HepG2 (cell line): ENCODE measurements around the gene MVK. TPM values are rescaled to one million over a fixed set of nuclear protein-coding genes. Genes with fewer than 3 reads are reported as not detected.

Experiments used
- CEBPG ChIP-seq: IDR thresholded peaks from 2 replicates; pipeline ENCODE4 v1.6.1; 2016
- EED ChIP-seq: sonication (generic); formaldehyde crosslinking; IDR thresholded peaks from 2 replicates; pipeline ENCODE4 v1.5.0; 2020; ENCODE audit warnings: mild to moderate bottlenecking, missing genetic modification reagents
- FOXA3 ChIP-seq: IDR thresholded peaks from 2 replicates; pipeline ENCODE4 v1.6.1; 2016; ENCODE audit warnings: missing genetic modification reagents, missing compliant biosample characterization
- HOXA5 ChIP-seq: sonication (generic); formaldehyde crosslinking; IDR thresholded peaks from 2 replicates; pipeline ENCODE4 v1.4.0; 2020; ENCODE audit warnings: missing genetic modification reagents
- HOXA7 ChIP-seq: sonication (generic); formaldehyde crosslinking; IDR thresholded peaks from 2 replicates; pipeline ENCODE4 v1.8.1; 2022; ENCODE audit warnings: mild to moderate bottlenecking, missing genetic modification reagents, moderate library complexity
- IRX3 ChIP-seq: sonication (generic); formaldehyde crosslinking; IDR thresholded peaks from 2 replicates; pipeline ENCODE4 v1.8.1; 2023; ENCODE audit warnings: mild to moderate bottlenecking, low read depth, missing genetic modification reagents, borderline replicate concordance
- KDM5B ChIP-seq: sonication (generic); formaldehyde crosslinking; IDR thresholded peaks from 2 replicates; pipeline ENCODE4 v1.4.0; 2020; ENCODE audit warnings: missing genetic modification reagents, mild to moderate bottlenecking, borderline replicate concordance
- MAFF ChIP-seq: IDR thresholded peaks from 2 replicates; pipeline ENCODE4 v1.6.1; 2011; ENCODE audit warnings: low read depth, low read length, improper control_type of control experiment
- MLLT10 ChIP-seq: sonication (generic); formaldehyde crosslinking; IDR thresholded peaks from 2 replicates; pipeline ENCODE4 v1.4.0; 2020; ENCODE audit warnings: missing genetic modification reagents
- MTA3 ChIP-seq: sonication (generic); formaldehyde crosslinking; IDR thresholded peaks from 2 replicates; pipeline ENCODE4 v1.4.0; 2020; ENCODE audit warnings: missing genetic modification reagents
- NFIB ChIP-seq: sonication (generic); formaldehyde crosslinking; IDR thresholded peaks from 2 replicates; pipeline ENCODE4 v1.9.0; 2021; ENCODE audit warnings: missing genetic modification reagents, mild to moderate bottlenecking, borderline replicate concordance
- NR2C2 ChIP-seq: sonication (generic); formaldehyde crosslinking; IDR thresholded peaks from 2 replicates; pipeline ENCODE4 v1.4.0; 2020; ENCODE audit warnings: missing genetic modification reagents, mild to moderate bottlenecking, moderate library complexity, borderline replicate concordance
- NR2F2 ChIP-seq: IDR thresholded peaks from 2 replicates; pipeline ENCODE4 v1.6.1; 2012; ENCODE audit warnings: low read depth, inconsistent platforms, borderline replicate concordance
- REXO4 ChIP-seq: sonication (generic); formaldehyde crosslinking; IDR thresholded peaks from 2 replicates; pipeline ENCODE4 v1.8.0; 2022; ENCODE audit warnings: missing genetic modification reagents, mild to moderate bottlenecking, borderline replicate concordance
- SALL2 ChIP-seq: sonication (generic); formaldehyde crosslinking; IDR thresholded peaks from 2 replicates; pipeline ENCODE4 v1.8.1; 2023; ENCODE audit warnings: mild to moderate bottlenecking, missing genetic modification reagents, inconsistent platforms
- SP140L ChIP-seq: sonication (generic); formaldehyde crosslinking; IDR thresholded peaks from 2 replicates; pipeline ENCODE4 v1.4.0; 2020; ENCODE audit warnings: missing genetic modification reagents, borderline replicate concordance
- SP5 ChIP-seq: IDR thresholded peaks from 2 replicates; pipeline ENCODE4 v1.6.1; 2016; ENCODE audit warnings: low read depth, borderline replicate concordance
- TBX3 ChIP-seq: fragments of 450-650 bp; IDR thresholded peaks from 2 replicates; pipeline ENCODE4 v1.6.1; 2017; ENCODE audit warnings: antibody characterized with exemption, mild to moderate bottlenecking, inconsistent platforms, borderline replicate concordance
- ZKSCAN5 ChIP-seq: sonication (generic); formaldehyde crosslinking; IDR thresholded peaks from 2 replicates; pipeline ENCODE4 v1.5.1; 2020; ENCODE audit warnings: mild to moderate bottlenecking, missing genetic modification reagents
- ZNF274 ChIP-seq: sonication (generic); formaldehyde crosslinking; IDR thresholded peaks from 2 replicates; pipeline ENCODE4 v1.5.1; 2020; ENCODE audit warnings: mild to moderate bottlenecking, missing genetic modification reagents
- ZNF317 ChIP-seq: sonication (generic); formaldehyde crosslinking; IDR thresholded peaks from 2 replicates; pipeline ENCODE4 v1.5.0; 2020; ENCODE audit warnings: mild to moderate bottlenecking, missing genetic modification reagents
- ZNF567 ChIP-seq: sonication (generic); formaldehyde crosslinking; IDR thresholded peaks from 2 replicates; pipeline ENCODE4 v1.8.1; 2023; ENCODE audit warnings: mild to moderate bottlenecking, missing genetic modification reagents, borderline replicate concordance
- ZNF572 ChIP-seq: sonication (generic); formaldehyde crosslinking; IDR thresholded peaks from 2 replicates; pipeline ENCODE4 v1.5.1; 2020; ENCODE audit warnings: mild to moderate bottlenecking, missing genetic modification reagents
- ZSCAN30 ChIP-seq: sonication (generic); formaldehyde crosslinking; IDR thresholded peaks from 2 replicates; pipeline ENCODE4 v1.5.0; 2020; ENCODE audit warnings: mild to moderate bottlenecking, missing genetic modification reagents
- polyA plus RNA-seq, 8 experiments: library from polyadenylated mRNA; depleted of rRNA in 3 of 8; stranded (reverse) in 7 of 8; unstranded in 1 of 8; fragments of >200 nt; fragmentation: Illumina TruSeq in 4 of 8; extraction: Trizol in 4 of 8; gene quantifications; 2 replicates each; pipeline versions ENCODE4 v1.2.1 to v1.2.3, GENCODE V29; 2011 to 2016; ENCODE audit warnings: low read depth in 4 of 8, missing spikeins in 1 of 8, mixed read lengths in 1 of 8; ENCODE audit not compliant: insufficient read depth in 1 of 8
- total RNA-seq, 5 experiments: library from RNA; depleted of rRNA; stranded (reverse); fragments of >200 nt; fragmentation: Illumina TruSeq; extraction: Trizol; gene quantifications; 2 replicates each; pipeline ENCODE4 v1.2.3, GENCODE V29; 2016; ENCODE audit warnings: low read depth in 1 of 5
- TF ChIP-seq, protein P1 (sequence below): sonication (generic); formaldehyde crosslinking; IDR thresholded peaks from 2 replicates; pipeline ENCODE4 v1.8.1; 2023; ENCODE audit warnings: mild to moderate bottlenecking, missing genetic modification reagents
- TF ChIP-seq, protein P2 (sequence below): sonication (generic); formaldehyde crosslinking; conservative IDR thresholded peaks from 2 replicates; pipeline ENCODE4 v1.8.0; 2022; ENCODE audit warnings: missing genetic modification reagents
- TF ChIP-seq, protein P3 (sequence below): sonication (generic); formaldehyde crosslinking; IDR thresholded peaks from 2 replicates; pipeline ENCODE4 v1.9.0; 2022; ENCODE audit warnings: low read depth, missing genetic modification reagents

Gene MVK
- total and polyA plus RNA-seq, 2 of the 13 experiments (the other 11 are each of a cell fraction or from before 2014, with no cell fraction given), result 11.6 to 66.9 TPM

DNA sequence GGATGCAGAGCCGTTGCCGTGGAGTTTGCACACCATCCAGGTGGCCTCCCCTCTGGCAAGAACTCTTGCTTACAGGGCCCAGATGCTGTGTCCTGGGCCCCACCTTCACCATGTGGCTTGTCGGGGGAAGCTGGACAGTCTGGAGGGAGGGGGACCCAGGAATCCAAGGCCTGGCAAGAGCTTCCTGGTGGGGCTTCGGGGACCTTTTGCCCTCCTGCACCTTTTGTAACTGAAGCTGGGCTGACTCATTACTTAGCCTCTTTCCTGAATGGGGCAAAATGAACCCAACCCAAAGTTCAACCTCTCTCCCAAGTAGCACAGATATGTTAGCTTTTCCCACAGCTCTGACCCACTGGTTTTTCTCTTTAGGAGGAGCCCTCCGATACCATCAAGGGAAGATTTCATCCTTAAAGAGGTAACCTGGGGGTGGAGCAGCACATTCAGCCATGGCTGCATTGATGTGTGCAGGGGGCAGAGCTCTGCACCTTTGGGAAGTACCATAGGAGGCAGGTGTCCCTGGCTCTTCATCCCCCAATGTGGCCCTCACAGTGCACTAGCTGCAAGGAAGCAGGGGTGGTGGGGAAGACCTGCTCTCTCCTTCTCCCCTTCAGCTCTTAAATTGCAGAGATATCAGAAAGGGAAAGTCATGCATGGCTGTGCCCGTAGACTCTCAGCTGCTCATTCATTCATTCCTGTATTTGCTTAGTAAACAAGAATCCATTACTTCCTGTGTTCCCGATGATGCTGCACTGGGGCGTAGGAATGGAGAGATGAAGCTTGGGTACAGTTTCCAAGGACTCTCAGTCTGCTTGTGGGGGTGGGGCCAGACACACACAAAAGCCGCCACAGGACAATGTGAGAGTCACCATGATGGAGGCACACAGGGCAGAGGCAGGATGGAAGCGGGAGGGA lies 13.0 kb downstream of the MVK start (continued):
- TF ChIP-seq, protein P1, sequence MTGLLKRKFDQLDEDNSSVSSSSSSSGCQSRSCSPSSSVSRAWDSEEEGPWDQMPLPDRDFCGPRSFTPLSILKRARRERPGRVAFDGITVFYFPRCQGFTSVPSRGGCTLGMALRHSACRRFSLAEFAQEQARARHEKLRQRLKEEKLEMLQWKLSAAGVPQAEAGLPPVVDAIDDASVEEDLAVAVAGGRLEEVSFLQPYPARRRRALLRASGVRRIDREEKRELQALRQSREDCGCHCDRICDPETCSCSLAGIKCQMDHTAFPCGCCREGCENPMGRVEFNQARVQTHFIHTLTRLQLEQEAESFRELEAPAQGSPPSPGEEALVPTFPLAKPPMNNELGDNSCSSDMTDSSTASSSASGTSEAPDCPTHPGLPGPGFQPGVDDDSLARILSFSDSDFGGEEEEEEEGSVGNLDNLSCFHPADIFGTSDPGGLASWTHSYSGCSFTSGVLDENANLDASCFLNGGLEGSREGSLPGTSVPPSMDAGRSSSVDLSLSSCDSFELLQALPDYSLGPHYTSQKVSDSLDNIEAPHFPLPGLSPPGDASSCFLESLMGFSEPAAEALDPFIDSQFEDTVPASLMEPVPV, result no peak
- TF ChIP-seq ZSCAN30 (no peak), ZNF274 (CRISPR knock-in tag) (no peak), NR2F2 (peak; percentile 51; the same call in 1 of the 2 replicates), HOXA7 (no peak), ZKSCAN5 (CRISPR knock-in tag) (no peak), MLLT10 (no peak), NFIB (CRISPR knock-in tag) (no peak), ZNF317 (no peak), MAFF (no peak; the same call in 1 of the 2 replicates), MTA3 (CRISPR knock-in tag) (no peak), IRX3 (CRISPR knock-in tag) (no peak), HOXA5 (CRISPR knock-in tag) (no peak), NR2C2 (CRISPR knock-in tag) (no peak), KDM5B (CRISPR knock-in tag) (0 out of 2 replicates have a peak, but pooled peaks have one; percentile 9), ZNF572 (CRISPR knock-in tag) (no peak), ZNF567 (CRISPR knock-in tag) (no peak), EED (CRISPR knock-in tag) (no peak), SP140L (CRISPR knock-in tag) (no peak), SALL2 (CRISPR knock-in tag) (no peak), FOXA3 (CRISPR knock-in tag) (peak; percentile 90), CEBPG (CRISPR knock-in tag) (no peak), SP5 (CRISPR knock-in tag) (no peak), TBX3 (no peak), REXO4 (CRISPR knock-in tag) (no peak)
- TF ChIP-seq, protein P2, sequence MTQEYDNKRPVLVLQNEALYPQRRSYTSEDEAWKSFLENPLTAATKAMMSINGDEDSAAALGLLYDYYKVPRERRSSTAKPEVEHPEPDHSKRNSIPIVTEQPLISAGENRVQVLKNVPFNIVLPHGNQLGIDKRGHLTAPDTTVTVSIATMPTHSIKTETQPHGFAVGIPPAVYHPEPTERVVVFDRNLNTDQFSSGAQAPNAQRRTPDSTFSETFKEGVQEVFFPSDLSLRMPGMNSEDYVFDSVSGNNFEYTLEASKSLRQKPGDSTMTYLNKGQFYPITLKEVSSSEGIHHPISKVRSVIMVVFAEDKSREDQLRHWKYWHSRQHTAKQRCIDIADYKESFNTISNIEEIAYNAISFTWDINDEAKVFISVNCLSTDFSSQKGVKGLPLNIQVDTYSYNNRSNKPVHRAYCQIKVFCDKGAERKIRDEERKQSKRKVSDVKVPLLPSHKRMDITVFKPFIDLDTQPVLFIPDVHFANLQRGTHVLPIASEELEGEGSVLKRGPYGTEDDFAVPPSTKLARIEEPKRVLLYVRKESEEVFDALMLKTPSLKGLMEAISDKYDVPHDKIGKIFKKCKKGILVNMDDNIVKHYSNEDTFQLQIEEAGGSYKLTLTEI (CRISPR knock-in tag), result no peak
- TF ChIP-seq, protein P3, sequence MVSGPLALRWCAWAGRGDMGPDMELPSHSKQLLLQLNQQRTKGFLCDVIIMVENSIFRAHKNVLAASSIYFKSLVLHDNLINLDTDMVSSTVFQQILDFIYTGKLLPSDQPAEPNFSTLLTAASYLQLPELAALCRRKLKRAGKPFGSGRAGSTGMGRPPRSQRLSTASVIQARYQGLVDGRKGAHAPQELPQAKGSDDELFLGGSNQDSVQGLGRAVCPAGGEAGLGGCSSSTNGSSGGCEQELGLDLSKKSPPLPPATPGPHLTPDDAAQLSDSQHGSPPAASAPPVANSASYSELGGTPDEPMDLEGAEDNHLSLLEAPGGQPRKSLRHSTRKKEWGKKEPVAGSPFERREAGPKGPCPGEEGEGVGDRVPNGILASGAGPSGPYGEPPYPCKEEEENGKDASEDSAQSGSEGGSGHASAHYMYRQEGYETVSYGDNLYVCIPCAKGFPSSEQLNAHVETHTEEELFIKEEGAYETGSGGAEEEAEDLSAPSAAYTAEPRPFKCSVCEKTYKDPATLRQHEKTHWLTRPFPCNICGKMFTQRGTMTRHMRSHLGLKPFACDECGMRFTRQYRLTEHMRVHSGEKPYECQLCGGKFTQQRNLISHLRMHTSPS, result no peak
